Neural crest cell (in vitro differentiated cells): ENCODE results near the gene CTDSP1. TPM values are rescaled to one million over a fixed set of nuclear protein-coding genes. Genes with fewer than 3 reads are reported as not detected.
A peak's percentile ranks its signal among the peaks of the same experiment; 100 is the strongest.

ENCODE experiments used
- DNase-seq: peaks from one replicate; pipeline ENCODE4 v3.0.0; 2021; ENCODE audit warnings: low read depth, mixed read lengths, low spot score
- H3K27ac Mint-ChIP-seq: one replicate; pipeline ENCODE4 v1.8.0; 2021; ENCODE audit warnings: mild to moderate bottlenecking, mixed read lengths; ENCODE audit not compliant: unreplicated experiment
- H3K27me3 Mint-ChIP-seq: 2 replicates; pipeline ENCODE4 v1.8.0; 2021; ENCODE audit warnings: low read depth, mild to moderate bottlenecking, mixed read lengths
- H3K36me3 Mint-ChIP-seq: 2 replicates; pipeline ENCODE4 v1.8.0; 2021; ENCODE audit warnings: low read depth, mild to moderate bottlenecking, mixed read lengths
- H3K4me1 Mint-ChIP-seq: 2 replicates; pipeline ENCODE4 v1.8.0; 2021; ENCODE audit warnings: mixed read lengths
- H3K4me3 Mint-ChIP-seq: one replicate; pipeline ENCODE4 v1.8.0; 2021; ENCODE audit warnings: mild to moderate bottlenecking, mixed read lengths
- H3K9me3 Mint-ChIP-seq: 2 replicates; pipeline ENCODE4 v1.8.0; 2021; ENCODE audit warnings: mixed read lengths
- CTCF ChIP-seq: fragments of 200-600 bp; sonication (generic); conservative IDR thresholded peaks from 2 replicates; pipeline ENCODE4 v1.5.0; 2021; ENCODE audit warnings: antibody characterized with exemption, mild to moderate bottlenecking
- total RNA-seq: library from RNA; stranded (reverse); gene quantifications from 2 replicates; pipeline ENCODE4 v1.2.1, GENCODE V29; 2021

Gene CTDSP1
- total RNA-seq, 1 donor from 2014 or later: 46.4 TPM

GRCh38 chr2:218395090-218395444 is 4.6 kb upstream of the CTDSP1 start:
- Mint-ChIP-seq H3K4me1 (peaks cover 23% of the 10 kb centered on the region), H3K9me3 (no peaks in the 10 kb centered on the region), H3K36me3 (no peaks in the 10 kb centered on the region), H3K27me3 (peaks cover 36% of the 10 kb centered on the region), H3K27ac (no peak overlapping the region), H3K4me3 (no peak overlapping the region)
- no peak for DNase-seq
- no peak for TF ChIP-seq CTCF

- no peaks in the 10 kb centered on the region for H3K36me3 Mint-ChIP-seq
- H3K9me3 Mint-ChIP-seq: no peaks in the 10 kb centered on the region
- H3K27me3 Mint-ChIP-seq: peaks cover 36% of the 10 kb centered on the region
- DNase-seq: no peak
- peaks cover 23% of the 10 kb centered on the region for H3K4me1 Mint-ChIP-seq
- H3K27ac Mint-ChIP-seq: no peak overlapping the region
- TF ChIP-seq CTCF: no peak
- H3K4me3 Mint-ChIP-seq: peak overlapping the region; percentile 99
Measured at GRCh38 chr2:218395456-218395825, 4.2 kb upstream of the CTDSP1 start.

- DNase-seq: peak; percentile 86
- peak overlapping the region; percentile 99 for H3K27ac Mint-ChIP-seq
- H3K4me1 Mint-ChIP-seq: peaks cover 23% of the 10 kb centered on the region
- peak; percentile 97 for TF ChIP-seq CTCF
- no peaks in the 10 kb centered on the region for H3K9me3 Mint-ChIP-seq
- H3K27me3 Mint-ChIP-seq: peaks cover 36% of the 10 kb centered on the region
- H3K36me3 Mint-ChIP-seq: no peaks in the 10 kb centered on the region
- H3K4me3 Mint-ChIP-seq: peak overlapping the region; percentile 99
Measured at GRCh38 chr2:218395826-218396687, 3.6 kb upstream of the CTDSP1 start.

- DNase-seq: no peak
- TF ChIP-seq CTCF: no peak
- H3K4me1 Mint-ChIP-seq: peaks cover 23% of the 10 kb centered on the region
- H3K27me3 Mint-ChIP-seq: peaks cover 36% of the 10 kb centered on the region
- no peak overlapping the region for H3K27ac Mint-ChIP-seq
- peak overlapping the region; percentile 99 for H3K4me3 Mint-ChIP-seq
- H3K9me3 Mint-ChIP-seq: no peaks in the 10 kb centered on the region
- H3K36me3 Mint-ChIP-seq: no peaks in the 10 kb centered on the region
Measured at GRCh38 chr2:218396688-218397462, 2.8 kb upstream of the CTDSP1 start.

- peak overlapping the region; percentile 99 for H3K4me3 Mint-ChIP-seq
- H3K27me3 Mint-ChIP-seq: peaks cover 36% of the 10 kb centered on the region
- peaks cover 23% of the 10 kb centered on the region for H3K4me1 Mint-ChIP-seq
- H3K9me3 Mint-ChIP-seq: no peaks in the 10 kb centered on the region
- H3K36me3 Mint-ChIP-seq: no peaks in the 10 kb centered on the region
- no peak for TF ChIP-seq CTCF
- no peak overlapping the region for H3K27ac Mint-ChIP-seq
- no peak for DNase-seq
Measured at GRCh38 chr2:218397463-218397819, 2.2 kb upstream of the CTDSP1 start.
